ENCODE results near the gene CYP19A1.
"Not testable (repeated sequence)": the region's sequence is repeated elsewhere in the genome, so short reads cannot be mapped to it uniquely, and the experiment has no call there.

The CYP19A1 gene

GRCh38 chr15:51261113-51261512 lies 77.3 kb downstream of the CYP19A1 start:
- not testable (repeated sequence) for DNase-seq (ENCODE audit: low read depth, low spot score)

- no peak for DNase-seq (ENCODE audit: low read depth, low spot score)
Measured at GRCh38 chr15:51260202-51260601, 78.2 kb downstream of the CYP19A1 start.

GRCh38 chr15:51255533-51255932 lies 82.9 kb downstream of the CYP19A1 start:
- DNase-seq (ENCODE audit: low read depth, low spot score): no peak

- no peak for DNase-seq (ENCODE audit: low read depth, low spot score)
Measured at GRCh38 chr15:51253366-51253765, 85.0 kb downstream of the CYP19A1 start.

- DNase-seq (ENCODE audit: low read depth, low spot score): no peak
Measured at GRCh38 chr15:51252671-51253070, 85.7 kb downstream of the CYP19A1 start.

- DNase-seq (ENCODE audit: low read depth, low spot score): no peak
Measured at GRCh38 chr15:51251556-51251955, 86.8 kb downstream of the CYP19A1 start.

GRCh38 chr15:51250217-51251011 lies 88.0 kb downstream of the CYP19A1 start:
- DNase-seq (ENCODE audit: low read depth, low spot score): no peak

GRCh38 chr15:51245628-51246027 lies 92.8 kb downstream of the CYP19A1 start:
- DNase-seq (ENCODE audit: low read depth, low spot score): no peak

GRCh38 chr15:51244423-51244869 lies 94.0 kb downstream of the CYP19A1 start:
- DNase-seq (ENCODE audit: low read depth, low spot score): no peak

- no peak for DNase-seq (ENCODE audit: low read depth, low spot score)
Measured at GRCh38 chr15:51243774-51244173, 94.6 kb downstream of the CYP19A1 start.

- no peak for DNase-seq (ENCODE audit: low read depth, low spot score)
Measured at GRCh38 chr15:51240066-51240465, 98.3 kb downstream of the CYP19A1 start.

GRCh38 chr15:51237816-51238215 lies 100.6 kb downstream of the CYP19A1 start:
- no peak for DNase-seq (ENCODE audit: low read depth, low spot score)

GRCh38 chr15:51234176-51234927 lies 104.0 kb downstream of the CYP19A1 start:
- no peak for DNase-seq (ENCODE audit: low read depth, low spot score)

- DNase-seq (ENCODE audit: low read depth, low spot score): no peak
Measured at GRCh38 chr15:51232581-51232980, 105.8 kb downstream of the CYP19A1 start.

- peak; percentile 51 for DNase-seq (ENCODE audit: low read depth, low spot score)
Measured at GRCh38 chr15:51229907-51230330, 108.5 kb downstream of the CYP19A1 start.

GRCh38 chr15:51227940-51228732 lies 110.3 kb downstream of the CYP19A1 start:
- DNase-seq (ENCODE audit: low read depth, low spot score): peak; percentile 79

GRCh38 chr15:51226576-51227210 lies 111.7 kb downstream of the CYP19A1 start:
- no peak for DNase-seq (ENCODE audit: low read depth, low spot score)

- DNase-seq (ENCODE audit: low read depth, low spot score): no peak
Measured at GRCh38 chr15:51224428-51224827, 114.0 kb downstream of the CYP19A1 start.

GRCh38 chr15:51223771-51224229 lies 114.6 kb downstream of the CYP19A1 start:
- peak; percentile 89 for DNase-seq (ENCODE audit: low read depth, low spot score)

GRCh38 chr15:51218299-51218938 lies 120.0 kb downstream of the CYP19A1 start:
- peak; percentile 58 for DNase-seq (ENCODE audit: low read depth, low spot score)

- DNase-seq (ENCODE audit: low read depth, low spot score): no peak
Measured at GRCh38 chr15:51212909-51213308, 125.5 kb downstream of the CYP19A1 start.
